Neuronal stem cell (in vitro differentiated cells): Measurements from ENCODE around the gene HLA-DRA. TPM values are rescaled to one million over a fixed set of nuclear protein-coding genes. Genes with fewer than 3 reads are reported as not detected.

Experiments used
- DNase-seq: peaks from one replicate; pipeline ENCODE4 v3.0.0-alpha.2; 2013; ENCODE audit warnings: low spot score
- H2AFZ ChIP-seq: one replicate; pipeline ENCODE4 v1.6.1; 2013; ENCODE audit warnings: mild to moderate bottlenecking, low read length, inconsistent platforms
- H2AK5ac ChIP-seq: 2 replicates; pipeline ENCODE4 v1.6.1; 2013; ENCODE audit warnings: low read depth, mild to moderate bottlenecking, inconsistent platforms, low read length, moderate library complexity, mixed read lengths
- H2BK120ac ChIP-seq: 2 replicates; pipeline ENCODE4 v1.6.1; 2013; ENCODE audit warnings: low read depth, mild to moderate bottlenecking, inconsistent platforms, low read length, moderate library complexity, mixed read lengths
- H2BK12ac ChIP-seq: one replicate; pipeline ENCODE4 v1.6.1; 2013; ENCODE audit warnings: low read length, inconsistent platforms
- H2BK15ac ChIP-seq: 2 replicates; pipeline ENCODE4 v1.6.1; 2013; ENCODE audit warnings: mild to moderate bottlenecking, low read length, inconsistent platforms, mixed read lengths
- H2BK5ac ChIP-seq: one replicate; pipeline ENCODE4 v1.6.1; 2013; ENCODE audit warnings: inconsistent platforms, mild to moderate bottlenecking, low read length, moderate library complexity
- H3K14ac ChIP-seq: one replicate; pipeline ENCODE4 v1.6.1; 2013; ENCODE audit warnings: low read length, inconsistent platforms
- H3K18ac ChIP-seq: 2 replicates; pipeline ENCODE4 v1.6.1; 2013; ENCODE audit warnings: low read length, inconsistent platforms
- H3K23ac ChIP-seq: 2 replicates; pipeline ENCODE4 v1.6.1; 2013; ENCODE audit warnings: low read depth, mild to moderate bottlenecking, mixed read lengths, low read length, inconsistent platforms; ENCODE audit not compliant: poor library complexity
- H3K27ac ChIP-seq: replicated peaks from 3 replicates; pipeline ENCODE4 v1.5.1; 2013; ENCODE audit warnings: low read length, inconsistent platforms
- H3K27me3 ChIP-seq, 3 experiments: 2 replicates each; pipeline ENCODE4 v1.6.1; 2013; ENCODE audit warnings: low read length in 3 of 3, mild to moderate bottlenecking in 2 of 3, inconsistent platforms in 1 of 3, low read depth in 1 of 3, mixed read lengths in 1 of 3, moderate library complexity in 1 of 3; ENCODE audit not compliant: control insufficient read depth in 3 of 3, insufficient read depth in 3 of 3
- H3K36me3 ChIP-seq, 2 donors: replicated peaks in 1 of 2; 2 replicates each; pipeline ENCODE4 v1.6.1; 2013; ENCODE audit warnings: low read length in 2 of 2; ENCODE audit not compliant: control insufficient read depth in 2 of 2, insufficient read depth in 2 of 2
- H3K4ac ChIP-seq: 2 replicates; pipeline ENCODE4 v1.6.1; 2013; ENCODE audit warnings: inconsistent platforms, mild to moderate bottlenecking, low read length, moderate library complexity
- H3K4me1 ChIP-seq, 2 donors: 1 replicate in 1 of 2; 2 replicates in 1 of 2; pipeline ENCODE4 v1.6.1; 2013; ENCODE audit warnings: low read length in 2 of 2, low read depth in 1 of 2; ENCODE audit not compliant: control insufficient read depth in 2 of 2, insufficient read depth in 1 of 2
- H3K4me2 ChIP-seq: one replicate; pipeline ENCODE4 v1.6.1; 2013; ENCODE audit warnings: mild to moderate bottlenecking, low read length, inconsistent platforms; ENCODE audit not compliant: insufficient read depth, poor library complexity, severe bottlenecking
- H3K4me3 ChIP-seq, 2 donors: 2 replicates each; pipeline ENCODE4 v1.5.1; 2013; ENCODE audit warnings: low read length in 2 of 2, mild to moderate bottlenecking in 2 of 2, inconsistent platforms in 1 of 2, moderate library complexity in 1 of 2
- H3K79me1 ChIP-seq: one replicate; pipeline ENCODE4 v1.6.1; 2013; ENCODE audit warnings: low read depth, mild to moderate bottlenecking, inconsistent platforms, low read length, moderate library complexity
- H3K9ac ChIP-seq: one replicate; pipeline ENCODE4 v1.6.1; 2013; ENCODE audit warnings: mild to moderate bottlenecking, low read depth, low read length, inconsistent platforms; ENCODE audit not compliant: poor library complexity
- H3K9me3 ChIP-seq, 2 donors: replicated peaks in 1 of 2; 2 replicates each; pipeline versions ENCODE3 to v1.6.1; 2013; ENCODE audit warnings: low read length in 2 of 2, mild to moderate bottlenecking in 2 of 2, inconsistent platforms in 1 of 2, low read depth in 1 of 2, mixed read lengths in 1 of 2, moderate library complexity in 1 of 2; ENCODE audit not compliant: control insufficient read depth in 2 of 2, insufficient read depth in 1 of 2
- H4K8ac ChIP-seq: one replicate; pipeline ENCODE4 v1.6.1; 2013; ENCODE audit warnings: low read depth, mild to moderate bottlenecking, inconsistent platforms, low read length, moderate library complexity
- H4K91ac ChIP-seq: one replicate; pipeline ENCODE4 v1.6.1; 2013; ENCODE audit warnings: low read length, low read depth, mild to moderate bottlenecking, inconsistent platforms; ENCODE audit not compliant: poor library complexity
- WGBS, 2 donors: extraction: QIAGEN DNeasy Blood & Tissue Kit; methylation state at CpG; one replicate each; pipeline ENCODE4 v1.1.7; 2013; ENCODE audit warnings: missing lambda C conversion rate in 2 of 2, mixed read lengths in 1 of 2; ENCODE audit not compliant: insufficient read length in 2 of 2, insufficient replicate concordance in 1 of 2; ENCODE audit errors: extremely low coverage in 2 of 2; 5-methylcytosine and 5-hydroxymethylcytosine counted together
- polyA plus RNA-seq, 2 experiments: library from polyadenylated mRNA; stranded (reverse); fragments of 200-250 nt; gene quantifications; one replicate each; pipeline ENCODE4 v1.2.3, GENCODE V29; 2013

Gene HLA-DRA
- polyA plus RNA-seq (2013, experiment 1 of 2), result 2.5 TPM
- polyA plus RNA-seq (2013, experiment 2 of 2), result 2.4 TPM

GRCh38 chr6:32439602-32440214, at the start of gene HLA-DRA:
HLA-DRA (plus strand) TSS chr6:32439887; CDS start chr6:32439951, 64 bp downstream.
- H3K4me1 ChIP-seq, result no peaks in the 10 kb centered on the region
- no peak within 1 kb of the TSS for H3K4me3 ChIP-seq
- H3K9ac ChIP-seq, result no peak within 1 kb of the TSS
- no peaks in the 10 kb centered on the region for H3K79me1 ChIP-seq
- no peak within 1 kb of the TSS for H2BK5ac ChIP-seq
- H3K4me2 ChIP-seq, result peak within 1 kb of the TSS; percentile 45
- whole genome bisulfite sequencing, 2 donors, result no CpG with 5 or more reads among the region's 9 CpGs
- no peak within 1 kb of the TSS for H2BK120ac ChIP-seq
- H4K8ac ChIP-seq, result no peak within 1 kb of the TSS
- H3K36me3 ChIP-seq, result no peaks in the 10 kb centered on the region
- no peak within 1 kb of the TSS for H3K27ac ChIP-seq
- H3K4ac ChIP-seq, result no peak within 1 kb of the TSS
- no peaks in the 10 kb centered on the region for H3K27me3 ChIP-seq
- peak; percentile 82 for DNase-seq
- no peak within 1 kb of the TSS for H3K18ac ChIP-seq
- no peak within 1 kb of the TSS for H4K91ac ChIP-seq
- no peak within 1 kb of the TSS for H2AFZ ChIP-seq
- no peaks in the 10 kb centered on the region for H3K9me3 ChIP-seq
- no peak within 1 kb of the TSS for H3K14ac ChIP-seq
- no peak within 1 kb of the TSS for H2BK15ac ChIP-seq
- H3K23ac ChIP-seq, result no peak within 1 kb of the TSS
- H2AK5ac ChIP-seq, result no peak within 1 kb of the TSS
- no peak within 1 kb of the TSS for H2BK12ac ChIP-seq

- no peaks in the 10 kb centered on the region for H3K4me1 ChIP-seq
- H2BK12ac ChIP-seq, result no peak overlapping the region
- no peak overlapping the region for H3K14ac ChIP-seq
- peaks cover 0 to 1% of the 10 kb centered on the region in 2 donors for H3K9me3 ChIP-seq
- H3K79me1 ChIP-seq, result no peaks in the 10 kb centered on the region
- H2BK15ac ChIP-seq, result no peak overlapping the region
- no peaks in the 10 kb centered on the region for H3K27me3 ChIP-seq
- no peak overlapping the region for H3K18ac ChIP-seq
- no peak overlapping the region for H3K4me3 ChIP-seq
- H3K23ac ChIP-seq, result no peak overlapping the region
- no peak for DNase-seq
- H3K4me2 ChIP-seq, result no peak overlapping the region
- H3K9ac ChIP-seq, result no peak overlapping the region
- no peak overlapping the region for H2BK5ac ChIP-seq
- no peak overlapping the region for H2AK5ac ChIP-seq
- H3K36me3 ChIP-seq, result no peaks in the 10 kb centered on the region
- no CpG with 5 or more reads among the region's 6 CpGs for WGBS, 2 donors
- H4K8ac ChIP-seq, result no peak overlapping the region
- no peak overlapping the region for H4K91ac ChIP-seq
- no peak overlapping the region for H2BK120ac ChIP-seq
- no peak overlapping the region for H3K27ac ChIP-seq
- H3K4ac ChIP-seq, result no peak overlapping the region
- no peak overlapping the region for H2AFZ ChIP-seq
Measured at GRCh38 chr6:32391505-32391904, 48.2 kb upstream of the HLA-DRA start.

GRCh38 chr6:32393665-32394420, 45.8 kb upstream of the HLA-DRA start:
- Histone ChIP-seq H2BK15ac (no peak overlapping the region), H4K8ac (no peak overlapping the region), H3K9ac (no peak overlapping the region), H2BK120ac (no peak overlapping the region), H2AK5ac (no peak overlapping the region), H3K79me1 (no peaks in the 10 kb centered on the region), H3K4me2 (no peak overlapping the region), H3K4me1 (no peaks in the 10 kb centered on the region), H3K4me3 (no peak overlapping the region), H2AFZ (no peak overlapping the region), H3K9me3 (no peaks in the 10 kb centered on the region), H3K4ac (no peak overlapping the region), H3K27ac (no peak overlapping the region), H4K91ac (no peak overlapping the region), H3K14ac (no peak overlapping the region), H3K18ac (no peak overlapping the region), H3K27me3 (no peaks in the 10 kb centered on the region), H3K36me3 (no peaks in the 10 kb centered on the region), H2BK12ac (no peak overlapping the region), H3K23ac (no peak overlapping the region), H2BK5ac (no peak overlapping the region)
- no peak for DNase-seq
- WGBS, 2 donors, result no CpG with 5 or more reads among the region's 7 CpGs

GRCh38 chr6:32396028-32396427, 43.7 kb upstream of the HLA-DRA start:
- H3K14ac ChIP-seq, result no peak overlapping the region
- H3K23ac ChIP-seq, result no peak overlapping the region
- H3K4me2 ChIP-seq, result no peak overlapping the region
- no peak overlapping the region for H2BK15ac ChIP-seq
- H3K27me3 ChIP-seq, result no peaks in the 10 kb centered on the region
- no peak overlapping the region for H2BK12ac ChIP-seq
- no peak overlapping the region for H3K4ac ChIP-seq
- no peak overlapping the region for H3K4me3 ChIP-seq
- H3K4me1 ChIP-seq, result no peaks in the 10 kb centered on the region
- H4K8ac ChIP-seq, result no peak overlapping the region
- no peaks in the 10 kb centered on the region for H3K36me3 ChIP-seq
- no peak overlapping the region for H3K27ac ChIP-seq
- no peaks in the 10 kb centered on the region for H3K79me1 ChIP-seq
- no peak overlapping the region for H2BK5ac ChIP-seq
- no peak overlapping the region for H2AFZ ChIP-seq
- H2BK120ac ChIP-seq, result no peak overlapping the region
- H2AK5ac ChIP-seq, result no peak overlapping the region
- WGBS, 2 donors, result no CpG with 5 or more reads among the region's 10 CpGs
- no peak overlapping the region for H3K18ac ChIP-seq
- H3K9ac ChIP-seq, result no peak overlapping the region
- no peak overlapping the region for H4K91ac ChIP-seq
- no peak for DNase-seq
- H3K9me3 ChIP-seq, result peaks cover 0 to 2% of the 10 kb centered on the region in 2 donors
